ES-I3 (cell line): ENCODE results near the gene PDPK1.
"Not testable (repeated sequence)": the region's sequence is repeated elsewhere in the genome, so short reads cannot be mapped to it uniquely, and the experiment has no call there.

Source experiments
- H3K36me3 ChIP-seq: 2 replicates; pipeline ENCODE4 v1.6.1; 2013; ENCODE audit warnings: mild to moderate bottlenecking, low read length, control low read depth, moderate library complexity; ENCODE audit not compliant: insufficient read depth
- H3K4me1 ChIP-seq: 2 replicates; pipeline ENCODE4 v1.6.1; 2013; ENCODE audit warnings: mild to moderate bottlenecking, control low read depth, low read length; ENCODE audit not compliant: insufficient read depth
- H3K9ac ChIP-seq: 2 replicates; pipeline ENCODE4 v1.6.1; 2013; ENCODE audit warnings: low read depth, mild to moderate bottlenecking, low read length, moderate library complexity
- H3K9me3 ChIP-seq: 2 replicates; pipeline ENCODE4 v1.6.1; 2013; ENCODE audit warnings: mild to moderate bottlenecking, low read length, moderate library complexity; ENCODE audit not compliant: control insufficient read depth, insufficient read depth

Gene PDPK1

GRCh38 chr16:2644754-2645453 is 107.1 kb downstream of the PDPK1 start:
- H3K36me3 ChIP-seq, H3K9me3 ChIP-seq, H3K9ac ChIP-seq, H3K4me1 ChIP-seq: not testable (repeated sequence)

GRCh38 chr16:2651268-2651871 is 113.5 kb downstream of the PDPK1 start:
- not testable (repeated sequence) for H3K4me1 ChIP-seq, H3K9ac ChIP-seq, H3K9me3 ChIP-seq, H3K36me3 ChIP-seq
